ENCODE measurements around the gene RPS15. TPM values are rescaled to one million over a fixed set of nuclear protein-coding genes. Genes with fewer than 3 reads are reported as not detected.
A peak's percentile ranks its signal among the peaks of the same experiment; 100 is the strongest.

RPS15 gene
- total and polyA plus RNA-seq, 9 of the 15 experiments (the other 6 are each of a cell fraction or from before 2014, with no cell fraction given): 605 to 2,791 (median 957) TPM

- TF ChIP-seq, protein P1, sequence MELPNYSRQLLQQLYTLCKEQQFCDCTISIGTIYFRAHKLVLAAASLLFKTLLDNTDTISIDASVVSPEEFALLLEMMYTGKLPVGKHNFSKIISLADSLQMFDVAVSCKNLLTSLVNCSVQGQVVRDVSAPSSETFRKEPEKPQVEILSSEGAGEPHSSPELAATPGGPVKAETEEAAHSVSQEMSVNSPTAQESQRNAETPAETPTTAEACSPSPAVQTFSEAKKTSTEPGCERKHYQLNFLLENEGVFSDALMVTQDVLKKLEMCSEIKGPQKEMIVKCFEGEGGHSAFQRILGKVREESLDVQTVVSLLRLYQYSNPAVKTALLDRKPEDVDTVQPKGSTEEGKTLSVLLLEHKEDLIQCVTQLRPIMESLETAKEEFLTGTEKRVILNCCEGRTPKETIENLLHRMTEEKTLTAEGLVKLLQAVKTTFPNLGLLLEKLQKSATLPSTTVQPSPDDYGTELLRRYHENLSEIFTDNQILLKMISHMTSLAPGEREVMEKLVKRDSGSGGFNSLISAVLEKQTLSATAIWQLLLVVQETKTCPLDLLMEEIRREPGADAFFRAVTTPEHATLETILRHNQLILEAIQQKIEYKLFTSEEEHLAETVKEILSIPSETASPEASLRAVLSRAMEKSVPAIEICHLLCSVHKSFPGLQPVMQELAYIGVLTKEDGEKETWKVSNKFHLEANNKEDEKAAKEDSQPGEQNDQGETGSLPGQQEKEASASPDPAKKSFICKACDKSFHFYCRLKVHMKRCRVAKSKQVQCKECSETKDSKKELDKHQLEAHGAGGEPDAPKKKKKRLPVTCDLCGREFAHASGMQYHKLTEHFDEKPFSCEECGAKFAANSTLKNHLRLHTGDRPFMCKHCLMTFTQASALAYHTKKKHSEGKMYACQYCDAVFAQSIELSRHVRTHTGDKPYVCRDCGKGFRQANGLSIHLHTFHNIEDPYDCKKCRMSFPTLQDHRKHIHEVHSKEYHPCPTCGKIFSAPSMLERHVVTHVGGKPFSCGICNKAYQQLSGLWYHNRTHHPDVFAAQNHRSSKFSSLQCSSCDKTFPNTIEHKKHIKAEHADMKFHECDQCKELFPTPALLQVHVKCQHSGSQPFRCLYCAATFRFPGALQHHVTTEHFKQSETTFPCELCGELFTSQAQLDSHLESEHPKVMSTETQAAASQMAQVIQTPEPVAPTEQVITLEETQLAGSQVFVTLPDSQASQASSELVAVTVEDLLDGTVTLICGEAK (IDR thresholded peaks at IDR 0.05): no peak
- TF ChIP-seq, protein P1 (CRISPR knock-in tag; IDR thresholded peaks at IDR 0.05): no peak
- no peak for TF ChIP-seq KAT8 (IDR thresholded peaks at IDR 0.05; ENCODE audit: low read depth)
- peak; percentile 69 for TF ChIP-seq FOS (IDR thresholded peaks at IDR 0.05; ENCODE audit: extremely low read depth, insufficient read length)
- TF ChIP-seq, protein P2, sequence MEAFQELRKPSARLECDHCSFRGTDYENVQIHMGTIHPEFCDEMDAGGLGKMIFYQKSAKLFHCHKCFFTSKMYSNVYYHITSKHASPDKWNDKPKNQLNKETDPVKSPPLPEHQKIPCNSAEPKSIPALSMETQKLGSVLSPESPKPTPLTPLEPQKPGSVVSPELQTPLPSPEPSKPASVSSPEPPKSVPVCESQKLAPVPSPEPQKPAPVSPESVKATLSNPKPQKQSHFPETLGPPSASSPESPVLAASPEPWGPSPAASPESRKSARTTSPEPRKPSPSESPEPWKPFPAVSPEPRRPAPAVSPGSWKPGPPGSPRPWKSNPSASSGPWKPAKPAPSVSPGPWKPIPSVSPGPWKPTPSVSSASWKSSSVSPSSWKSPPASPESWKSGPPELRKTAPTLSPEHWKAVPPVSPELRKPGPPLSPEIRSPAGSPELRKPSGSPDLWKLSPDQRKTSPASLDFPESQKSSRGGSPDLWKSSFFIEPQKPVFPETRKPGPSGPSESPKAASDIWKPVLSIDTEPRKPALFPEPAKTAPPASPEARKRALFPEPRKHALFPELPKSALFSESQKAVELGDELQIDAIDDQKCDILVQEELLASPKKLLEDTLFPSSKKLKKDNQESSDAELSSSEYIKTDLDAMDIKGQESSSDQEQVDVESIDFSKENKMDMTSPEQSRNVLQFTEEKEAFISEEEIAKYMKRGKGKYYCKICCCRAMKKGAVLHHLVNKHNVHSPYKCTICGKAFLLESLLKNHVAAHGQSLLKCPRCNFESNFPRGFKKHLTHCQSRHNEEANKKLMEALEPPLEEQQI (IDR thresholded peaks at IDR 0.05): no peak
- TF ChIP-seq PCBP1 (IDR thresholded peaks at IDR 0.05; ENCODE audit: low read depth, low read length, poor library complexity, severe bottlenecking): peak; percentile 61
- no peak for TF ChIP-seq PHF21A (IDR thresholded peaks at IDR 0.05; ENCODE audit: borderline replicate concordance, low read depth)
- TF ChIP-seq NR2C2 (CRISPR knock-in tag; IDR thresholded peaks at IDR 0.05): no peak
- no peak for TF ChIP-seq NR2C2 (tag; IDR thresholded peaks at IDR 0.05)
Measured at GRCh38 chr19:1449467-1450442, 11.6 kb downstream of the RPS15 start, which contains the start of gene APC2 (continued).

All from K562 (cell line).